GM12892 (cell line): ENCODE results near the gene ULK4.

Experiments used
- POLR2A ChIP-seq: IDR thresholded peaks from 2 replicates; pipeline ENCODE4 v1.6.1; 2011; ENCODE audit warnings: low read depth, low read length, control low read depth
- POLR2AphosphoS5 ChIP-seq: IDR thresholded peaks from 2 replicates; pipeline ENCODE4 v1.6.1; 2011; ENCODE audit warnings: low read depth, low read length, control low read depth
- TAF1 ChIP-seq: IDR thresholded peaks from 2 replicates; pipeline ENCODE4 v1.6.1; 2011; ENCODE audit warnings: low read depth, mild to moderate bottlenecking, control low read depth, low read length, borderline replicate concordance

GRCh38 chr3:41424543-41425300, 537.2 kb downstream of the ULK4 start:
- no peak for TF ChIP-seq POLR2AphosphoS5
- TF ChIP-seq POLR2A = no peak
- TF ChIP-seq TAF1 = no peak
